ENCODE data around the gene MAPK7.

GRCh38 chr17:19383681-19384470, 5.6 kb downstream of the MAPK7 start:
- no peak for TF ChIP-seq POLR2A (IDR thresholded peaks at IDR 0.05)
- TF ChIP-seq POLR2AphosphoS5 (IDR thresholded peaks at IDR 0.05) = no peak

Data from breast epithelium (tissue), 3 donors.